GM19467 (cell line): ENCODE measurements around the gene CPNE7.

Experiments
- ATAC-seq: cut with Tn5 transposase; IDR thresholded peaks from one replicate; pipeline ENCODE4 v1.9.1; 2021; ENCODE audit warnings: mild to moderate bottlenecking, moderate library complexity; ENCODE audit not compliant: unreplicated experiment

The CPNE7 gene

DNA sequence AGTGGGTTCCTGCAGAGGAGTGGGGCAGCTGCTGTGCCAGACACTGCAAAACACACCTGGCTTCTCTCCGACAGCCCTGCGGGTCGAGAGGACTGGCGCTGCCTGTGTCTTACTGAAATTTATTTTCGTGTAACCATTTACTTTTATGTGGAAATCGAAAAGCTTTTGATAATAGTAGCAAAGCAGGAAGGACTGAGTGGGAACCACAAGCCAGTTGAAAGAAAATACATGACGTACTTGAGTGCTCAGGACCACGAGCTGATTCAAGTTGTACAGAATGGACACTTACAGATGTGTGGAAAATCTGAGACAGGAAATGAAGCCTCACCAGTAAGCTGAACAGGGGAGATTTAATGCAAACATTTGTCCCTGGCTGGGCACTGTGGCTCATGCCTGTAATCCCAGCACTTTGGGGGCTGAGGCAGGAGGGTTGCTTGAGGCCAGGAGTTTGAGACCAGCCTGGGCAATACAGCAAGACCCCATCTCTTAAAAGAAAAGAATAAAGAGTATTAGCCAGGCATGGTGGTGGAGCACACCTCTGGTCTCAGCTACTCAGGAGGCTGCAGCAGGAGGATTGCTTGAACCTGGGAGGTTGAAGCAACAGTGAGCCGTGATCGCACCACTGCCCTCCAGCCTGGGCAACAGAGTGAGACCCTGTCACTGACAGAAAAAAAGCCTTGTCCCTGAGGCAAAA lies 26.4 kb upstream of the CPNE7 start:
- ATAC-seq: no peak

DNA sequence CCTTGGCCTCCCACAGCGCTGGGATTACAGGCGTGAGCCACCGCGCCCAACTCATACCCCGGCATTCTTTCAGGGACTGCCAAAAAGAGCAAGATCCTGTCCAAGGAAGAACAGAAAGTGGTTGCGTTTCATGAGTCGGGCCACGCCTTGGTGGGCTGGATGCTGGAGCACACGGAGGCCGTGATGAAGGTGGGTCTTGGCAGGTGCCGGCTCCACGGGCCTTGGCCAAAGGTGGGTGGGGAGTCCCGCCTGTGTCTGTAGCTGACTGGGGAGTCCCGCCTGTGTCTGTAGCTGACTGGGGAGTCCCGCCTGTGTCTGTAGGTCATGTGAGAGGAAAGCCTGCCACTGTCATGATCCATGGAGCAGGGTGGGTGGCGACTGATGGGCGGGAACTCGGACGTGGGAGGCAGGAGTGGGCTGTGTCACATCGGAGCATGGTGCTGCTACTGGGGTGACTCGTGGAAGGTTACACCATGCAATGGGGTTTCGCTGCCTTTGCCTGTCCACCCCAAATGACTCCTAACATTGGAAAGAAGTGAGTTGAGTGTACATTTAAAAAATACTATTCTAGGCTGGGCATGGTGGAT lies 25.0 kb upstream of the CPNE7 start:
- ATAC-seq: no peak

DNA sequence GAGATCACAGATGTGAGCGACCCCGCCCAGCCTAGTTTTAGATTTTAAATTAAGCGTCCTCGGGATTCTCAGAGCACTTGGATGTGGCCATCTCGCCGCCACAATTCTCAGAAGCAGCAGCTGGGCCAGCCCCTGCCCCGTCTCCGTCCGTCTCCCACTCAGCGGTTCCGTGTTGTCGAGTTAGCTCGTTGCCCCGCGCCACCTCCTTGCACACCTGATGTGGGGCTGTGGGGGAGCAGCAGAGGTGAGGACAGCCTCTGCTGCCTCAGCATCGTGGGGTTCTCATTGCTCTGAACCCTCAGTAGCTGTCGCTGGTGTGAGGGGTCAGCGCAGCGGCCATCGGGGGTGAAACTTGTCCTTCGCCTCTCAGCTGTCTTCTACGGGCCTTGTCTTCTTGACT lies 23.2 kb upstream of the CPNE7 start:
- no peak for ATAC-seq

- ATAC-seq: no peak
Observed at GRCh38 chr16:89552913-89553312, 22.6 kb upstream of the CPNE7 start.

DNA sequence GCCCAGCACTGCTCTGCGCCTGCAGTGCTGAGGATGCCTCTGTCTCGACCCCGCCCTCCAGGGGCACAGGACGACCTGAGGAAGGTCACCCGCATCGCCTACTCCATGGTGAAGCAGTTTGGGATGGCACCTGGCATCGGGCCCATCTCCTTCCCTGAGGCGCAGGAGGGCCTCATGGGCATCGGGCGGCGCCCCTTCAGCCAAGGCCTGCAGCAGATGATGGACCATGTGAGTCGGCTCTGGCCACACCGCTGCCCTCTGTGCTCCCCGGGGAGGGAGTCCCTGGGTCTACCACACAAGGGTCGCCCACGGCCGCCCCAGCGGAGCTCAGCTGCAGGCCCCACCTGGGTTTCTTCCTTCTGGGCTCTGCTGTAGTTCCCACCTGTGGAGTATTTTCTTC lies 21.8 kb upstream of the CPNE7 start:
- no peak for ATAC-seq

- ATAC-seq: no peak
Observed at GRCh38 chr16:89554343-89554742, 21.2 kb upstream of the CPNE7 start.

DNA sequence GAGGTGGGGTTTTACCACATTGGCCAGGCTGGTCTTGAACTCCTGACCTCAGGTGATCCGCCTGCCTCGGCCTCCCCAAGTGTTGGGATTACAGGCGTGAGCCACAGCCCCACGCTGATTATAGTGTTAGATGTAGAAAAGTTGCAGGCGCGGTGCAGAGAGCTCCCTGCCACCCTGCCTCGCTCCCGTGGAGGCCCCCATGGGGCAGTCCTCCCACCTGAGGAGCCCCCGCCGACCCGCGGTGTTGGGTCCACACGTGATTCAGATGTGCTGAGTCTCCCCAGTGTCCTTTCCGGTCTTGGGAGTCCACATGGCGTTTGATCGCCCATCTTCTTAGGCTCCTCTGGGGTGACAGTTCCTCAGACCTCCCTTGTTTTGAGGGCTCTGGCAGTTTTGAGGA lies 20.3 kb upstream of the CPNE7 start:
- no peak for ATAC-seq

GRCh38 chr16:89555780-89556179 lies 19.8 kb upstream of the CPNE7 start:
- ATAC-seq: no peak

DNA sequence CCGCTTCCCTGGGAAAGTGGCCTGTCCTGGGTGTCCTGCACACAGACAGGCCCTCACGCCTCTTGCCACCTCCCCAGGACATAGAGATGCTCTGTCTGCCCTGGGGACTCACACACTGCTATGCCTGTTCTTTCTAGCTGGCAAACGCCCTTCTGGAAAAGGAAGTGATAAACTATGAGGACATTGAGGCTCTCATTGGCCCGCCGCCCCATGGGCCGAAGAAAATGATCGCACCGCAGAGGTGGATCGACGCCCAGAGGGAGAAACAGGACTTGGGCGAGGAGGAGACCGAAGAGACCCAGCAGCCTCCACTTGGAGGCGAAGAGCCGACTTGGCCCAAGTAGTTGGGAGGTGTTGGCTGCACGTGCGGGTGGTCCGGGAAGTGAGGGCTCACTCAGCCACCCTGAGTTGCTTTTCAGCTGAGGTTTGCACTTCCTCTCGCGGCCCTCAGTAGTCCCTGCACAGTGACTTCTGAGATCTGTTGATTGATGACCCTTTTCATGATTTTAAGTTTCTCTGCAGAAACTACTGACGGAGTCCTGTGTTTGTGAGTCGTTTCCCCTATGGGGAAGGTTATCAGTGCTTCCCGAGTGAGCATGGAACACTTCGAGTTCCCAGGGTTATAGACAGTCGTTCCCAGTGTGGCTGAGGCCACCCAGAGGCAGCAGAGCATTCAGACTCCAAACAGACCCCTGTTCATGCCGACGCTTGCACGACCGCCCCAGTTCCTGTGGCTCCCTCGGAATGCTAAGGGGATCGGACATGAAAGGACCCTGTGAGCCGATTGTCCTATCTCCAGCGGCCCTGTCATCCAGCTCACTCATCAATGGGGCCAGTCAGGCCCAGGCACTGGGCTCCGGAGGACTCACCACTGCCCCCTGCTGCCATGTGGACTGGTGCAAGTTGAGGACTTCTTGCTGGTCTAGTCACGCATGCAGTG lies 18.5 kb upstream of the CPNE7 start:
- no peak for ATAC-seq

- ATAC-seq: no peak
Observed at GRCh38 chr16:89557690-89558490, 17.7 kb upstream of the CPNE7 start.

DNA sequence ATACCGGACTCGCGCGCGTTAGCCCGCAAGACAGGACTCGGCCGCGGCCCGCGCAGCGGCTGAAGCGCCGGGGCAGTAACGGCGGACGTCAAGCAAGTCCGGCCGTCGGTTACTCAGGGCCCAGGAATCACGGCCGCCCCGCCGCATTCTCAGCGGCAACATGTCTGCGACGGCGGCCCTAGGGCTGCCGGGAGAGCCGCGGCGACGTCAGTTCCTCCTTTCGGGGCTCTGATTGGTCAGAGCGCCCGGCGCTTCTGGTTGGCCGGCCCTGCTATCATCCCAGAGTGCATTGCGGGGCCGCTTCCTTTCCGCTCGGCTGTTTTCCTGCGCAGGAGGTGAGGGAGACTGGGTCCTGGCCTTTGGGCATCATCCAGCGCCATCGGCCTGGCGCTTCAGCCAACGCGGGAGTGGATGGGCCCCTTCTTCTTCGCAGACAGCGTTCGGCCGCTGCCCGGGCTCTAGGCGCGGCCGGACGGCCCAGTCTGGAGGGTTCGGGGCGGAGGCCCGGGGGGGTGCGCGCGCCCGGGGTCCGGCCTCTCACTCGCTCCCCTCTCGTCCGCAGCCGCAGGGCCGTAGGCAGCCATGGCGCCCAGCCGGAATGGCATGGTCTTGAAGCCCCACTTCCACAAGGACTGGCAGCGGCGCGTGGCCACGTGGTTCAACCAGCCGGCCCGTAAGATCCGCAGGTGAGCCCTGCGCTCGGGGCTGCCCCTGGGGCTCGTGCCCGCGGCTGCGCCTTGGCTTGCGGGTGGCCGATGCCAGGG lies 15.0 kb upstream of the CPNE7 start, which contains the start of gene RPL13:
TSS of gene RPL13 (plus strand) at position 305 of the 764 bp plus-strand sequence. CDS start at position 583, 278 bp downstream.
- peak; percentile 87 for ATAC-seq

DNA sequence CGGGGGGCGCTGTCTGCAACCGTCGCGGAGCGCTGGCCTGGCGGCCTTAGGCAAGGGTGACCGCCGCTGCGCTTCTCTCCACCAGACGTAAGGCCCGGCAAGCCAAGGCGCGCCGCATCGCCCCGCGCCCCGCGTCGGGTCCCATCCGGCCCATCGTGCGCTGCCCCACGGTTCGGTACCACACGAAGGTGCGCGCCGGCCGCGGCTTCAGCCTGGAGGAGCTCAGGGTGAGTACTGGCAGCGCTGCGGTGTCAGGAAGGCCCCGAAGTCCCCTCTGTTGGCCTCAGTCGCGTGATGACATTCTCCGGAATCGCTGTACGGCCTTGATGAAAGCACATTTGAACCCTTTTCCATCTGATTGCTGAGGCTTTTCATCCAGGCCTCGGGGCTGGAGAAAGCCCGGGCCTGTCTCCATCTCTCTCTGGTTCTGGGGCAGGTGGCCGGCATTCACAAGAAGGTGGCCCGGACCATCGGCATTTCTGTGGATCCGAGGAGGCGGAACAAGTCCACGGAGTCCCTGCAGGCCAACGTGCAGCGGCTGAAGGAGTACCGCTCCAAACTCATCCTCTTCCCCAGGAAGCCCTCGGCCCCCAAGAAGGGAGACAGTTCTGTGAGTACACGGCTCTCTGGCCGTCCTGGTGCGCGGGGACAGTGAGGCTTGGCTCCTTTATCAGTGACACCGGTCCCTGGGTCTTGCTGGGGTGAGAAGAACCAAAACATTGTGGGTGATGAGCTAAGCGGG lies 14.2 kb upstream of the CPNE7 start:
- ATAC-seq: peak; percentile 4

DNA sequence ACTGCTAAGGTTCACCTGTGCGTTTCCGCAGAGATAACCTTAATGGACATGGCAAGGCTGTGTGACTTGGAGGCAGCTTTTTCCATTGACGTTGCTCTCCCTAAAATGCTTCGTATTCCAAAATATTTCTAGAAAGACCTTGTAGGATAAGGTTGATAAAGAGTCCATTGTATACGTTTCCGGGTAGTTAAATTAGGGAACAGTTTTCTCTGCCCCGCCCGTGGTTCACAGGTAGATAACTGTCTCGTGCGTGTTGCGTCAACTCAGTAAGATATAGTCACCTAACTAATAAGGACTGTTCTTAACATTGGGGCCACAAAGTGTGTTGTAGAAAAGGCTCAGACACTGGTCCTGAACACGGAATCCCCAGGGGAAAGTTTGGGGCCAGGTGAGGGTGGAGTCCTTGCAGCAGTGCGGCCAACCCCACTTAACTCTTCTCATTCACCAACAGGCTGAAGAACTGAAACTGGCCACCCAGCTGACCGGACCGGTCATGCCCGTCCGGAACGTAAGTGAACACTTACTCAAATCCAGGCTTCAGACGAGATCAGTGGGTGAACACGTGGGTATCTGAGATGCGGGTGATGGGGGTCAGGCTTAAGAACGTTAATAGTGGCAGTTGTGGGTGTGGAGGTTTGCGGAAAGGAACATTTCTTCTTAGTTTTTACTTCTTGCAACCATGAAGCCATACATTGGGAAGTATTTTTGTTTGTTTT lies 13.5 kb upstream of the CPNE7 start:
- no peak for ATAC-seq

GRCh38 chr16:89562939-89563338 lies 12.6 kb upstream of the CPNE7 start:
- no peak for ATAC-seq

DNA sequence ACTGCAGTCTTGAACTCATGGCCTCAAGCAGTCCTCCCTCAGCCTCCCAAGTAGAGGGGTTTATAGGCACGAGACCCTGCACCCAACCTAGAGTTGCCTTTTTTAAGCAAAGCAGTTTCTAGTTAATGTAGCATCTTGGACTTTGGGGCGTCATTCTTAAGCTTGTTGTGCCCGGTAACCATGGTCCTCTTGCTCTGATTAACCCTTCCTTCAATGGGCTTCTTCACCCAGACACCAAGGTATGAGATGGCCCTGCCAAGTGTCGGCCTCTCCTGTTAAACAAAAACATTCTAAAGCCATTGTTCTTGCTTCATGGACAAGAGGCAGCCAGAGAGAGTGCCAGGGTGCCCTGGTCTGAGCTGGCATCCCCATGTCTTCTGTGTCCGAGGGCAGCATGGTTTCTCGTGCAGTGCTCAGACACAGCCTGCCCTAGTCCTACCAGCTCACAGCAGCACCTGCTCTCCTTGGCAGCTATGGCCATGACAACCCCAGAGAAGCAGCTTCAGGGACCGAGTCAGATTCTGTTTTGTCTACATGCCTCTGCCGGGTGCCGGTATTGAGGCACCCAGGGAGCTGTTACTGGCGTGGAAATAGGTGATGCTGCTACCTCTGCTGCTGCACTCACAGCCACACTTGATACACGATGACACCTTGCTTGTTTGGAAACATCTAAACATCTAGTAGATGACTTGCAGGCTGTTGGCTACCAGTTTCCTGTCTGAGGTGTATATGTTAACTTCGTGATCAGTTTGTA lies 11.7 kb upstream of the CPNE7 start:
- no peak for ATAC-seq

GRCh38 chr16:89564476-89565255 lies 10.9 kb upstream of the CPNE7 start:
- no peak for ATAC-seq

GRCh38 chr16:89565256-89565505 lies 10.4 kb upstream of the CPNE7 start:
- ATAC-seq: no peak
